Islet of Langerhans (tissue), 1 donor: ENCODE measurements around the gene SPDEF.

Source experiments
- FAIRE-seq: peaks from one replicate; lab custom pipeline; 2011; peaks lifted over from hg19 to GRCh38; lab: Jason Lieb, UNC

SPDEF gene

GRCh38 chr6:34514593-34515472 is 41.3 kb downstream of the SPDEF start:
- FAIRE-seq = no peak

- no peak for FAIRE-seq
Measured at GRCh38 chr6:34514112-34514511, 42.0 kb downstream of the SPDEF start.

GRCh38 chr6:34513646-34514045 is 42.5 kb downstream of the SPDEF start:
- no peak for FAIRE-seq

- no peak for FAIRE-seq
Measured at GRCh38 chr6:34512738-34513115, 43.4 kb downstream of the SPDEF start.

- no peak for FAIRE-seq
Measured at GRCh38 chr6:34511915-34512737, 44.0 kb downstream of the SPDEF start.

- no peak for FAIRE-seq
Measured at GRCh38 chr6:34511214-34511914, 44.8 kb downstream of the SPDEF start.

- FAIRE-seq = no peak
Measured at GRCh38 chr6:34510299-34510698, 45.8 kb downstream of the SPDEF start.

- FAIRE-seq = no peak
Measured at GRCh38 chr6:34509782-34510181, 46.3 kb downstream of the SPDEF start.

- no peak for FAIRE-seq
Measured at GRCh38 chr6:34508425-34508824, 47.7 kb downstream of the SPDEF start.

- no peak for FAIRE-seq
Measured at GRCh38 chr6:34506718-34507117, 49.4 kb downstream of the SPDEF start.

GRCh38 chr6:34497411-34497810 is 58.7 kb downstream of the SPDEF start:
- no peak for FAIRE-seq

GRCh38 chr6:34496103-34496685 is 59.9 kb downstream of the SPDEF start:
- FAIRE-seq = no peak

GRCh38 chr6:34494973-34495372 is 61.2 kb downstream of the SPDEF start:
- FAIRE-seq = no peak

GRCh38 chr6:34493344-34493743 is 62.8 kb downstream of the SPDEF start:
- no peak for FAIRE-seq

GRCh38 chr6:34491091-34491430 is 65.1 kb downstream of the SPDEF start:
- no peak for FAIRE-seq

- no peak for FAIRE-seq
Measured at GRCh38 chr6:34490390-34491090, 65.6 kb downstream of the SPDEF start.

GRCh38 chr6:34489207-34489805 is 66.8 kb downstream of the SPDEF start:
- no peak for FAIRE-seq
